ENCODE data around the gene SLC45A1. TPM values are rescaled to one million over a fixed set of nuclear protein-coding genes. Genes with fewer than 3 reads are reported as not detected.

SLC45A1 gene
- total RNA-seq, 1 experiment from 2014 or later = 0.41 TPM

DNA sequence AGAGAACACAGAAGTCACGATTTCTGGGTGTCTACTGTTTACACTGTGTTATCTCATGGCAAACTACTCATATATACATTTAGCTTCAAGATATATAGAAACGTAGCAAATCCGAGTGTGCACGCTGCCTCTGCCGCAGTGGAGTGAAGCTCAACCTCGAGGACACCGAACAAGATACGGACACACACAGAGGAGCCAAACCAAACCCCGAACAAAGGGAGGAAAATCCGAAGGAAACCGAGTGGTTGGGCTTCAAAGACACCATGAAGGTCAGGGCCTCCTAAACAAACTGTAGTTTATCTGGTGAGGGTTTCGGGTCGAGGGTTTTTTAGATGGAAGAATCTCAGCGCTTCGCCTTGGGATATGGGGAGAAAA, 34.5 kb downstream of the SLC45A1 start:
- Mint-ChIP-seq H3K27me3 (ENCODE audit: insufficient read depth, unreplicated experiment) (no peaks in the 10 kb centered on the region), H3K4me1 (ENCODE audit: low read depth, unreplicated experiment) (peaks cover 6% of the 10 kb centered on the region), H3K27ac (ENCODE audit: unreplicated experiment) (no peak overlapping the region), H3K4me3 (ENCODE audit: unreplicated experiment) (no peak overlapping the region), H3K9me3 (ENCODE audit: unreplicated experiment) (no peaks in the 10 kb centered on the region), H3K36me3 (ENCODE audit: insufficient read depth, unreplicated experiment) (peaks cover 86% of the 10 kb centered on the region)
- TF ChIP-seq, protein P1, sequence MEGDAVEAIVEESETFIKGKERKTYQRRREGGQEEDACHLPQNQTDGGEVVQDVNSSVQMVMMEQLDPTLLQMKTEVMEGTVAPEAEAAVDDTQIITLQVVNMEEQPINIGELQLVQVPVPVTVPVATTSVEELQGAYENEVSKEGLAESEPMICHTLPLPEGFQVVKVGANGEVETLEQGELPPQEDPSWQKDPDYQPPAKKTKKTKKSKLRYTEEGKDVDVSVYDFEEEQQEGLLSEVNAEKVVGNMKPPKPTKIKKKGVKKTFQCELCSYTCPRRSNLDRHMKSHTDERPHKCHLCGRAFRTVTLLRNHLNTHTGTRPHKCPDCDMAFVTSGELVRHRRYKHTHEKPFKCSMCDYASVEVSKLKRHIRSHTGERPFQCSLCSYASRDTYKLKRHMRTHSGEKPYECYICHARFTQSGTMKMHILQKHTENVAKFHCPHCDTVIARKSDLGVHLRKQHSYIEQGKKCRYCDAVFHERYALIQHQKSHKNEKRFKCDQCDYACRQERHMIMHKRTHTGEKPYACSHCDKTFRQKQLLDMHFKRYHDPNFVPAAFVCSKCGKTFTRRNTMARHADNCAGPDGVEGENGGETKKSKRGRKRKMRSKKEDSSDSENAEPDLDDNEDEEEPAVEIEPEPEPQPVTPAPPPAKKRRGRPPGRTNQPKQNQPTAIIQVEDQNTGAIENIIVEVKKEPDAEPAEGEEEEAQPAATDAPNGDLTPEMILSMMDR (IDR thresholded peaks at IDR 0.05; ENCODE audit: insufficient read depth in 1 of 2, low read depth in 1 of 2, low read length in 1 of 2, severe bottlenecking in 1 of 2, unreplicated experiment in 1 of 2) = no peak
- TSS peak; percentile 44 for BruUV-seq (replicated peaks)
- ChIA-PET POLR2A (no interaction called here), CTCF (no interaction called here)
- no peak for DNase-seq
- no peaks in the 10 kb centered on the region for H3K4me1 ChIP-seq
- H3K9me3 ChIP-seq = no peaks in the 10 kb centered on the region
- intact Hi-C loops (cut with micrococcal nuclease; ENCODE audit: unreplicated experiment) = no loop called here
- H3K4me3 ChIP-seq (ENCODE audit: low read depth, low read length) = no peak overlapping the region
- peaks cover 1% of the 10 kb centered on the region; the same call in 1 of the 2 replicates for H3K36me3 ChIP-seq (ENCODE audit: control insufficient read depth, insufficient read depth, low read length)
- H3K27me3 ChIP-seq (replicated peaks; ENCODE audit: control insufficient read depth, insufficient read depth, low read length) = no peaks in the 10 kb centered on the region

DNA sequence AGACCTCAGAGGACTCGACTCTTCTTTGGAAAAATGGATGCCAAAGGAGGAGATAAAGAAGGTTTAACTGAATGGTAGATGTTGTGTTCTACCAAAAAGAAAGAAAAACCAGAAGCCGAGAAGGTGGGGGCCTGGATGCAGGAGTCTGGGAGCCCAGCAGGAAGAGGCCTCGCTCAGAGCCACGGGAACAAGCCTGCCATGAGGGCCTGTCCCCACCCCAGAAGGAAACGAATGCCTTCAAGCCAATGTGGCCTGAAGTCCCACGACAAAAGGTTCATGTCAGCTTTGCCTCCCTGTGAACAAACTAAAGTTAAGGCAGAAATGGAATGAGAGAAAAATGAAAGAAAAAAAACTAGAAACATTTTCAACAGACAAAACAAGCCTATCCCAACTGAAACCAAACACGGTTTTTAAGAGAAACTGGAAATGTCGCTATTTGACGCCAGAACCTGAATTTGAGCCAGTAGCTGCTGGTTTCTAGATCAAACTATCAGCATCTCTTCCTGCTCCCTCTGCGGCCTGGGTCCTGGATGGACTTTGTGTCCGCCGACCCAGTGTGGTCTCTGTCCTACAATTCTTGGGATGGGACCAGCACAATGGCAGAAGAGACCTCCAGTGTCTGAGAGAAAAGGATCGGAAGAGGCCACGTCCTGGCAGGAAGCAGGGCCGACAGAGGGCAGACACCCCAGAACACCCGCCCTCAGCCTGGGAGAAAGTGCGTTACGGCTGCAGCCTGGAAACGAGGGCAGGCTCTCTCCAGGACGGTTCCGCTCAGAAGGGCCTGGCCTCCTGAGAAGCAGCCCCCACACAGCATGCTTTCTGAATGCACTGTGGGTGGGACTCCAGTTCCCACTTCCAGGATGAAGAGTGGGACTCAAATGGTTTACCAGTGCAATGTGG, 35.2 kb downstream of the SLC45A1 start:
- Histone ChIP-seq H3K27me3 (replicated peaks; ENCODE audit: control insufficient read depth, insufficient read depth, low read length) (no peaks in the 10 kb centered on the region), H3K36me3 (ENCODE audit: control insufficient read depth, insufficient read depth, low read length) (peaks cover 1% of the 10 kb centered on the region; the same call in 1 of the 2 replicates), H3K4me3 (ENCODE audit: low read depth, low read length) (no peak overlapping the region), H3K9me3 (no peaks in the 10 kb centered on the region), H3K4me1 (no peaks in the 10 kb centered on the region)
- no peaks in the 10 kb centered on the region for H3K27me3 Mint-ChIP-seq (ENCODE audit: insufficient read depth, unreplicated experiment)
- no peak overlapping the region for H3K4me3 Mint-ChIP-seq (ENCODE audit: unreplicated experiment)
- intact Hi-C loops (cut with micrococcal nuclease; ENCODE audit: unreplicated experiment) = no loop called here
- no peaks in the 10 kb centered on the region for H3K9me3 Mint-ChIP-seq (ENCODE audit: unreplicated experiment)
- POLR2A ChIA-PET = no interaction called here
- CTCF ChIA-PET = no interaction called here
- DNase-seq = no peak
- H3K36me3 Mint-ChIP-seq (ENCODE audit: insufficient read depth, unreplicated experiment) = peaks cover 87% of the 10 kb centered on the region
- H3K27ac Mint-ChIP-seq (ENCODE audit: unreplicated experiment) = no peak overlapping the region
- no TSS peak for BruUV-seq (replicated peaks)
- H3K4me1 Mint-ChIP-seq (ENCODE audit: low read depth, unreplicated experiment) = peaks cover 6% of the 10 kb centered on the region
- TF ChIP-seq, protein P1 (IDR thresholded peaks at IDR 0.05; ENCODE audit: insufficient read depth in 1 of 2, low read depth in 1 of 2, low read length in 1 of 2, severe bottlenecking in 1 of 2, unreplicated experiment in 1 of 2) = no peak

DNA sequence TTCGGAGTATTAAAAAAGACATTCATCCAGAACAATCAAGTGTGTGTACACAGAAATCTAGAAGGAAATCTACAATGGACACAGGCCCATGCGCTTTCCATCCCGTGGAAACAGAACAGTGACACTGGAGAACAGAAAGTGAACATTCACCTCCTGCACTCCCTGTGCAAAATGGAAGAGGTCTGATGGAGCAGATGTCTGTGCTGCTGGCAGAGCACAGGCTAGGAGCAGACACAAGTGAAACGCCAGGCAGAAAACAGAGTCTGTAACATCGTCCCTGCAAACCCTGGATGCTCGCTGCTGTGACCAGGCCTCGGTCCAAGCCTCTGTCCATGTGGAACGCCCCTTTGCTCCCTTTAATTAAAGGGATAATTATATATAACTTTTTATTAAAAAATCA, 36.1 kb downstream of the SLC45A1 start:
- Histone ChIP-seq H3K4me1 (no peaks in the 10 kb centered on the region), H3K4me3 (ENCODE audit: low read depth, low read length) (no peak overlapping the region), H3K36me3 (ENCODE audit: control insufficient read depth, insufficient read depth, low read length) (peaks cover 1% of the 10 kb centered on the region; the same call in 1 of the 2 replicates), H3K27me3 (replicated peaks; ENCODE audit: control insufficient read depth, insufficient read depth, low read length) (no peaks in the 10 kb centered on the region), H3K9me3 (no peaks in the 10 kb centered on the region)
- Mint-ChIP-seq H3K27me3 (ENCODE audit: insufficient read depth, unreplicated experiment) (no peaks in the 10 kb centered on the region), H3K9me3 (ENCODE audit: unreplicated experiment) (no peaks in the 10 kb centered on the region), H3K36me3 (ENCODE audit: insufficient read depth, unreplicated experiment) (peaks cover 89% of the 10 kb centered on the region), H3K27ac (ENCODE audit: unreplicated experiment) (no peak overlapping the region), H3K4me3 (ENCODE audit: unreplicated experiment) (no peak overlapping the region), H3K4me1 (ENCODE audit: low read depth, unreplicated experiment) (peaks cover under 1% of the 10 kb centered on the region)
- no TSS peak for BruUV-seq (replicated peaks)
- ChIA-PET POLR2A (no interaction called here), CTCF (no interaction called here)
- no peak for DNase-seq
- intact Hi-C loops (cut with micrococcal nuclease; ENCODE audit: unreplicated experiment) = no loop called here
- TF ChIP-seq, protein P1 (IDR thresholded peaks at IDR 0.05; ENCODE audit: insufficient read depth in 1 of 2, low read depth in 1 of 2, low read length in 1 of 2, severe bottlenecking in 1 of 2, unreplicated experiment in 1 of 2) = no peak

Measured in Caco-2 (cell line).